RWPE2 (cell line): Measurements from ENCODE around the gene CAPZB.

Experiments
- ATAC-seq: fragments of 200-7000 bp; cut with Tn5 transposase; 3 replicates; pipeline ENCODE4 v1.9.1; 2021; ENCODE audit warnings: low read depth
- DNase-seq: peaks from one replicate; pipeline ENCODE4 v3.0.0-alpha.2; 2020; ENCODE audit warnings: low spot score
- H3K27ac ChIP-seq: fragments of 450-650 bp; 2 replicates; pipeline ENCODE4 v1.5.1; 2017; ENCODE audit warnings: mild to moderate bottlenecking; ENCODE audit not compliant: poor library complexity, severe bottlenecking
- H3K27me3 ChIP-seq: fragments of 250-450 bp; sonication (Bioruptor Pico); 2 replicates; pipeline ENCODE4 v1.5.1; 2021; ENCODE audit warnings: mild to moderate bottlenecking, moderate library complexity; ENCODE audit not compliant: insufficient read depth, poor library complexity, severe bottlenecking
- H3K36me3 ChIP-seq: fragments of 250-450 bp; sonication (Bioruptor Pico); 2 replicates; pipeline ENCODE4 v1.5.1; 2020; ENCODE audit warnings: low read depth, mild to moderate bottlenecking, moderate library complexity
- H3K4me1 ChIP-seq: fragments of 250-450 bp; sonication (Bioruptor Pico); 2 replicates; pipeline ENCODE4 v1.5.1; 2021; ENCODE audit warnings: mild to moderate bottlenecking, moderate library complexity; ENCODE audit not compliant: insufficient read depth, poor library complexity, severe bottlenecking
- H3K4me3 ChIP-seq: fragments of 250-450 bp; sonication (Bioruptor Pico); 2 replicates; pipeline ENCODE4 v1.5.1; 2021; ENCODE audit warnings: mild to moderate bottlenecking, moderate library complexity; ENCODE audit not compliant: severe bottlenecking
- H3K9me3 ChIP-seq: fragments of 250-450 bp; sonication (Bioruptor Pico); 2 replicates; pipeline ENCODE4 v1.5.1; 2021; ENCODE audit warnings: mild to moderate bottlenecking, moderate library complexity; ENCODE audit not compliant: severe bottlenecking
- TF ChIP-seq, protein P1 (sequence below): fragments of 450-650 bp; IDR thresholded peaks from one replicate; pipeline ENCODE4 v1.5.1; 2017; ENCODE audit warnings: mild to moderate bottlenecking, moderate library complexity; ENCODE audit not compliant: poor library complexity, severe bottlenecking

The CAPZB gene

DNA sequence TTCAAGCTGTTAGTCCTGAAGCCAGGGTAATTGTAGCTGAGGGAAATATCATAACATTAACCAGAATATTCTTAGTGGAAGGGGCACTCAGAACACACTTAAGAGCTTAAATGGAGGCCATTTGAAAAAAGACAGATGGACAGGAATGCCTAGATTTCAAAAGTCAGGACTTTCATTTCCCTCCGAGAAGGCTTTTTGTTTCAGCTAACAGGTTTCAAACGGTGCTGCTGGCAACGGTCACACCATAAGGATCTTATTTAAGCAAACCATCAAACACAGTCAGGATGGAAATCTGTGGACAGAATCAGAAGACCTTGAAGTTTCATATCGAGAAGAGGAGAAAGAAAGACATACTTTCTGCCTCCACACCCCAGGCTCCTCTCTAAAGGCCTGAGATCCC lies 103.1 kb downstream of the CAPZB start:
- DNase-seq (no peak), ATAC-seq (no peak)
- H3K36me3 ChIP-seq: peaks cover 47% of the 10 kb centered on the region
- no peaks in the 10 kb centered on the region for H3K4me1 ChIP-seq
- H3K27me3 ChIP-seq: no peaks in the 10 kb centered on the region
- no peak overlapping the region for H3K27ac ChIP-seq
- H3K9me3 ChIP-seq: no peaks in the 10 kb centered on the region
- no peak overlapping the region for H3K4me3 ChIP-seq
- TF ChIP-seq, protein P1, sequence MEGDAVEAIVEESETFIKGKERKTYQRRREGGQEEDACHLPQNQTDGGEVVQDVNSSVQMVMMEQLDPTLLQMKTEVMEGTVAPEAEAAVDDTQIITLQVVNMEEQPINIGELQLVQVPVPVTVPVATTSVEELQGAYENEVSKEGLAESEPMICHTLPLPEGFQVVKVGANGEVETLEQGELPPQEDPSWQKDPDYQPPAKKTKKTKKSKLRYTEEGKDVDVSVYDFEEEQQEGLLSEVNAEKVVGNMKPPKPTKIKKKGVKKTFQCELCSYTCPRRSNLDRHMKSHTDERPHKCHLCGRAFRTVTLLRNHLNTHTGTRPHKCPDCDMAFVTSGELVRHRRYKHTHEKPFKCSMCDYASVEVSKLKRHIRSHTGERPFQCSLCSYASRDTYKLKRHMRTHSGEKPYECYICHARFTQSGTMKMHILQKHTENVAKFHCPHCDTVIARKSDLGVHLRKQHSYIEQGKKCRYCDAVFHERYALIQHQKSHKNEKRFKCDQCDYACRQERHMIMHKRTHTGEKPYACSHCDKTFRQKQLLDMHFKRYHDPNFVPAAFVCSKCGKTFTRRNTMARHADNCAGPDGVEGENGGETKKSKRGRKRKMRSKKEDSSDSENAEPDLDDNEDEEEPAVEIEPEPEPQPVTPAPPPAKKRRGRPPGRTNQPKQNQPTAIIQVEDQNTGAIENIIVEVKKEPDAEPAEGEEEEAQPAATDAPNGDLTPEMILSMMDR: no peak

DNA sequence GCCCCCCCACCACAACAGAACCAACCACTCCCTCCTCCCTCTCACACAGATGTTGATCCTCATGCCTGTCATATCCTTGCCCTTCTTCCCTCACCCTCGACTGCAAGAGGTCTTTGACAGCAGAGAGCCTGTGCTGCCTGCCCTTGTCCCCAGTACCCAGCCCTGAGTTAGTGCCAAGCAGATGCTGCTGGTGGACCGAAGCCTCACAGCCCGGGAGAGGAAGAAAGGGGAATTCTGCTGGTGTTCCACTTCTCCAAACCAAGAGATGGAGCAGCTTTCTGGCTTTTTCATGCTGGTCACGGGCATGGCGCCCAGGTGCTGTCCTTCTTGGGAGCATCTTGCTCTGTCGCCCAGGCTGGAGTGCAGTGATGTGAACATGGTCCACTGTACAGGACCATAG lies 104.1 kb downstream of the CAPZB start:
- TF ChIP-seq, protein P1: no peak

DNA sequence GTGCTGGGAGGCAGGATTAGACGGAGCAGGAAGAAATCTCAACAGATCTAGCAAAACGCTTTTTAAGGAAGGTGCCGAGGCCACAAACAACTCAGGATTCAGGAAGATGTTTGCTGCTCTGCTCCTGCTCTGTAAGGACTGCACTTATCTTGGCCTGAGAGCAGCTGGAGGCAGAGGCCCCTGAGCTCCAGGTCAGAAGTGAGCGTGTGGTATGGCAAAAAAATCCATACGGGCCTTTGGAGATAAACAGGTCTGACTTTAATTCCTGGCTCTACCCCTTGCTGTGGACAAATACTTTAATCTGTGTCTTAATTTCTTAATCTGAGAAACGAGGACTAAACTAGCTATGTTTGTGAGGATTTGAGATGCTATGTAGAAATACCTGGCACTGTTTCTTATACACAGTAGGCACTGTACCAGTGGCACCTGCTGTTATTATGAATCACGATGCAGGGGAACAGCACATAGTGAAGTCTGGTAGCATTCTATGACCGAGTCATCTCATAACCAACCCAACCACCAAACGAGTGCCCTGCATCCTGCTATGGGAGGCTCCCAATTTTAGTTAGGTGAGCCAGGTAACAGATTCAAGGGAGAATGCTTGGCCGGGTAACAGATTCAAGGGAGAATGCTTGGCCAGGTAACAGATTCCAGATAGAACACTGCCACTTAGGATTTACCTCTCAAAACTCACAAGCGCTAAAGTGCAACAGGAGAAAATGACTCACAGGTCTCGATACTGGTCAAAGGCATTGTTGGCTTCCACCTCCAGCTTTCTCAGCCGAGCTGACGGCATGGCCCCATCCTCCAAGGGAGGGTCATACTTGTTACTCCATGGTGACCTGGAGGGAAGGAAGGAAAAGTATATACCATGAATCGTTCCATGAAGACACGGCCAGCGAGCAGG lies 107.3 kb downstream of the CAPZB start:
- no peak overlapping the region for H3K27ac ChIP-seq
- no peaks in the 10 kb centered on the region for H3K9me3 ChIP-seq
- DNase-seq (no peak), ATAC-seq (no peak)
- H3K4me1 ChIP-seq: no peaks in the 10 kb centered on the region
- TF ChIP-seq, protein P1: no peak
- H3K27me3 ChIP-seq: no peaks in the 10 kb centered on the region
- no peak overlapping the region for H3K4me3 ChIP-seq
- peaks cover 43% of the 10 kb centered on the region for H3K36me3 ChIP-seq

More for the DNA sequence above, 104.1 kb downstream of the CAPZB start:
- DNase-seq (no peak), ATAC-seq (no peak)
- Histone ChIP-seq H3K4me3 (no peak overlapping the region), H3K4me1 (no peaks in the 10 kb centered on the region), H3K9me3 (no peaks in the 10 kb centered on the region), H3K27ac (no peak overlapping the region), H3K27me3 (no peaks in the 10 kb centered on the region), H3K36me3 (peaks cover 55% of the 10 kb centered on the region)

DNA sequence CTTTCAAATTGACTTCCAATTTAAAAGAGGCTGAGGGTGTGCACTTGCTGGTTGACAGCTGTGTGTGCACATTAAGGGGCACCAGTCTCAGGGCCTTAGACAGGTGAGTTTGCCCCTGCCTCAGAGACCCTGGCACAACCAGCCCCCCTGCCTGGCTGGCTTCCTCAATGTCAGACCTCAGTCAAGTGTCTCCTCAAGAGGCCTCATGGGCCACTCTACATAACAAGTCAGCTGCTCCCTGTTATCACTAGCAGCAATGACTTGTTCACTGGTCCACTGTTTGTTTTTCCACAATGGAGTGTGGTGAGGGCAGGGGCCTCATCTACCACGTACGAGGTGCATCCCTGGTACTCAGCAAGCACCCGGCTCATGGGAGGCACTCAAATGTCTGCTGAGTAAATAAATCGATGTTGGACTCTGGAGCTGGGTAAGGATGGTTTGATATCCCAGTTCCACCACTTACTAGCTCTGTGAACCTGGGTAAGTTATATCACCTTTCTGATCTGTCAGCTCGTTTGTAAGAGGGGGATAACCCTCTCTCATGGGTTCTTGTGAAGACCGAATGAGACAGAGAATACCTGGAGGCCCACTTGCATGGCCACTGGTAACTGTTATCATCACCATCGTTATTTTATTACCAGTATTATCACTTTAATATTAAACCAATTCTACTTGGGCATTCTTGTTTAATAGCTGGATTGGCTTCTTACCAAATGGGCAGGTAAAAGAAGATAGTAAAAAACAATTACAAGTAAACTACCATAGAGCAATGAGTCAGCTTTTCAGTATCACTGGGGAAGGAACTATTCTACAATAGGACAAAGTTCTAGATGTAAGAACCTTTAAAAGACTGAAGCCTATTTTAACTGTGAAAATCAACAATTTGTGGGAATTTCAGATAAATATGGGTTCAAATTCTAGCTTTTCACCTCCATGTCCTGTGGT lies 108.6 kb downstream of the CAPZB start:
- Histone ChIP-seq H3K36me3 (peaks cover 44% of the 10 kb centered on the region), H3K9me3 (no peaks in the 10 kb centered on the region), H3K27me3 (no peaks in the 10 kb centered on the region), H3K27ac (no peak overlapping the region), H3K4me3 (no peak overlapping the region), H3K4me1 (no peaks in the 10 kb centered on the region)
- TF ChIP-seq, protein P1: no peak
- no peak for ATAC-seq
- no peak for DNase-seq
